HCT116 (cell line): ENCODE results near the gene SLC7A8. TPM values are rescaled to one million over a fixed set of nuclear protein-coding genes. Genes with fewer than 3 reads are reported as not detected.

Experiments used
- ATAC-seq: fragments of 200-7000 bp; cut with Tn5 transposase; 2 replicates; pipeline ENCODE4 v1.9.1; 2020; ENCODE audit warnings: mild to moderate bottlenecking, moderate library complexity
- BruUV-seq: library from RNA; stranded (reverse); fragments of 400-500 nt; replicated peaks from 2 replicates; lab custom pipeline; 2021; lab: Mats Ljungman, UMichigan
- CTCF ChIA-PET: fragments of 300-600 bp; sonication (Branson Sonifier 250); formaldehyde crosslinking; loops from one replicate; lab custom pipeline; 2021; ENCODE audit warnings: antibody characterized with exemption; lab: Charles Lee
- POLR2A ChIA-PET: fragments of 300-600, 350-600 bp; sonication (Branson Sonifier 250); formaldehyde crosslinking; loops from one replicate; lab custom pipeline; 2021; ENCODE audit warnings: antibody characterized with exemption; lab: Charles Lee
- RAD21 ChIA-PET, 2 experiments: fragments of 300-600 bp; sonication (Branson Sonifier 250); formaldehyde crosslinking; loops; one replicate each; lab custom pipeline; 2023; ENCODE audit warnings: low total read pairs in 2 of 2; ENCODE audit not compliant: uncharacterized antibody in 2 of 2, unreplicated experiment in 2 of 2, low non-redundant PET in 1 of 2; lab: Charles Lee
- DNase-seq: peaks from one replicate; pipeline ENCODE4 v3.0.0-alpha.2; 2010; ENCODE audit warnings: low read depth, low spot score
- H2AFZ ChIP-seq: fragments of 200-600 bp; shearing (Covaris generic), sonication (generic); 2 replicates; pipeline ENCODE4 v1.6.1; 2017; ENCODE audit warnings: low read depth, mixed run types, mixed read lengths, antibody characterized with exemption, low read length; ENCODE audit not compliant: poor library complexity, severe bottlenecking
- H3K27ac ChIP-seq: 2 replicates; pipeline ENCODE4 v1.5.1; 2012; ENCODE audit warnings: low read depth, low read length
- H3K27me3 ChIP-seq: fragments of 200-600 bp; sonication (generic); 2 replicates; pipeline ENCODE4 v1.6.1; 2016; ENCODE audit warnings: mixed run types, low read length, mixed read lengths; ENCODE audit not compliant: insufficient read depth
- H3K36me3 ChIP-seq, 2 experiments: fragments of 200-500 bp in 1 of 2; fragments of 200-600 bp in 1 of 2; sonication (Bioruptor generic) in 1 of 2; sonication (generic) in 1 of 2; 2 replicates each; pipeline versions ENCODE4 v1.5.1 to v1.6.1; 2014 to 2016; ENCODE audit warnings: low read length in 2 of 2, inconsistent platforms in 1 of 2, mixed read lengths in 1 of 2, mixed run types in 1 of 2; ENCODE audit not compliant: insufficient read depth in 2 of 2, control insufficient read depth in 1 of 2
- H3K4me1 ChIP-seq, 2 experiments: fragments of 200-600 bp in 1 of 2; sonication (generic) in 1 of 2; 2 replicates each; pipeline versions ENCODE4 v1.5.1 to v1.6.1; 2012 to 2017; ENCODE audit warnings: low read length in 2 of 2, inconsistent platforms in 1 of 2, mild to moderate bottlenecking in 1 of 2, mixed read lengths in 1 of 2, mixed run types in 1 of 2, moderate library complexity in 1 of 2; ENCODE audit not compliant: insufficient read depth in 2 of 2, control insufficient read depth in 1 of 2
- H3K4me2 ChIP-seq: fragments of 200-600 bp; sonication (generic); 2 replicates; pipeline ENCODE4 v1.6.1; 2017; ENCODE audit warnings: mixed run types, low read length, mixed read lengths
- H3K4me3 ChIP-seq, 2 experiments: fragments of 200-600 bp in 1 of 2; sonication (generic) in 1 of 2; replicated peaks in 1 of 2; 2 replicates each; pipeline ENCODE4 v1.5.1; 2011 to 2016; ENCODE audit warnings: low read length in 2 of 2, control low read depth in 1 of 2, low read depth in 1 of 2, mild to moderate bottlenecking in 1 of 2, mixed read lengths in 1 of 2, mixed run types in 1 of 2
- H3K79me2 ChIP-seq: fragments of 200-600 bp; sonication (generic); 2 replicates; pipeline ENCODE4 v1.6.1; 2017; ENCODE audit warnings: mild to moderate bottlenecking, mixed run types, low read length, moderate library complexity, mixed read lengths; ENCODE audit not compliant: insufficient read depth
- H3K9ac ChIP-seq: fragments of 200-600 bp; sonication (generic); 2 replicates; pipeline ENCODE4 v1.6.1; 2016; ENCODE audit warnings: low read length, mixed read lengths
- H3K9me2 ChIP-seq: fragments of 200-600 bp; sonication (generic), shearing (Covaris generic); 2 replicates; pipeline ENCODE4 v1.6.1; 2017; ENCODE audit warnings: mixed run types, mild to moderate bottlenecking, moderate library complexity; ENCODE audit not compliant: insufficient read depth
- H3K9me3 ChIP-seq, 2 experiments: fragments of 200-500 bp in 1 of 2; fragments of 200-600 bp in 1 of 2; sonication (Bioruptor generic) in 1 of 2; sonication (generic) in 1 of 2; 2 replicates each; pipeline ENCODE4 v1.6.1; 2014 to 2017; ENCODE audit warnings: low read length in 2 of 2, mixed read lengths in 2 of 2, inconsistent platforms in 1 of 2, low read depth in 1 of 2, mild to moderate bottlenecking in 1 of 2, mixed run types in 1 of 2, moderate library complexity in 1 of 2; ENCODE audit not compliant: control insufficient read depth in 1 of 2, insufficient read depth in 1 of 2
- H4K20me1 ChIP-seq: fragments of 200-600 bp; sonication (generic), shearing (Covaris generic); 2 replicates; pipeline ENCODE4 v1.6.1; 2017; ENCODE audit warnings: mixed run types, mild to moderate bottlenecking, moderate library complexity; ENCODE audit not compliant: insufficient read depth
- CBX3 ChIP-seq: IDR thresholded peaks from 2 replicates; pipeline ENCODE4 v1.6.1; 2012; ENCODE audit warnings: low read depth
- CTCF ChIP-seq, 3 experiments: fragments of 200-600 bp in 1 of 3; sonication (generic) in 1 of 3; IDR thresholded peaks in 2 of 3; conservative IDR thresholded peaks in 1 of 3; 2 replicates each; pipeline ENCODE4 v1.5.1; 2012 to 2017; ENCODE audit warnings: low read depth in 2 of 3, low read length in 2 of 3, antibody characterized with exemption in 1 of 3, borderline replicate concordance in 1 of 3, control low read depth in 1 of 3, mild to moderate bottlenecking in 1 of 3, mixed read lengths in 1 of 3, mixed run types in 1 of 3, moderate library complexity in 1 of 3; ENCODE audit not compliant: insufficient read depth in 1 of 3
- intact Hi-C: fragments of 100-400 bp; cut with micrococcal nuclease; formaldehyde crosslinking; loops from 2 replicates; pipeline ENCODE4 v1.10.0; 2022
- total RNA-seq: library from RNA; stranded (reverse); gene quantifications from one replicate; pipeline ENCODE4 v1.2.1, GENCODE V29; 2021; ENCODE audit not compliant: unreplicated experiment

The SLC7A8 gene
- total RNA-seq, 1 experiment from 2014 or later = 5.3 TPM

GRCh38 chr14:23219075-23219474 lies 35.6 kb upstream of the SLC7A8 start (continued):
- TF ChIP-seq CTCF (IDR thresholded peaks at IDR 0.05 in 2 of 3, conservative IDR thresholded peaks at IDR 0.05 in 1 of 3; ENCODE audit: borderline replicate concordance in 1 of 3, insufficient read depth in 1 of 3, low read depth in 2 of 3, low read length in 2 of 3) = no peak
- TF ChIP-seq, all 23 proteins: peak for 0

DNA sequence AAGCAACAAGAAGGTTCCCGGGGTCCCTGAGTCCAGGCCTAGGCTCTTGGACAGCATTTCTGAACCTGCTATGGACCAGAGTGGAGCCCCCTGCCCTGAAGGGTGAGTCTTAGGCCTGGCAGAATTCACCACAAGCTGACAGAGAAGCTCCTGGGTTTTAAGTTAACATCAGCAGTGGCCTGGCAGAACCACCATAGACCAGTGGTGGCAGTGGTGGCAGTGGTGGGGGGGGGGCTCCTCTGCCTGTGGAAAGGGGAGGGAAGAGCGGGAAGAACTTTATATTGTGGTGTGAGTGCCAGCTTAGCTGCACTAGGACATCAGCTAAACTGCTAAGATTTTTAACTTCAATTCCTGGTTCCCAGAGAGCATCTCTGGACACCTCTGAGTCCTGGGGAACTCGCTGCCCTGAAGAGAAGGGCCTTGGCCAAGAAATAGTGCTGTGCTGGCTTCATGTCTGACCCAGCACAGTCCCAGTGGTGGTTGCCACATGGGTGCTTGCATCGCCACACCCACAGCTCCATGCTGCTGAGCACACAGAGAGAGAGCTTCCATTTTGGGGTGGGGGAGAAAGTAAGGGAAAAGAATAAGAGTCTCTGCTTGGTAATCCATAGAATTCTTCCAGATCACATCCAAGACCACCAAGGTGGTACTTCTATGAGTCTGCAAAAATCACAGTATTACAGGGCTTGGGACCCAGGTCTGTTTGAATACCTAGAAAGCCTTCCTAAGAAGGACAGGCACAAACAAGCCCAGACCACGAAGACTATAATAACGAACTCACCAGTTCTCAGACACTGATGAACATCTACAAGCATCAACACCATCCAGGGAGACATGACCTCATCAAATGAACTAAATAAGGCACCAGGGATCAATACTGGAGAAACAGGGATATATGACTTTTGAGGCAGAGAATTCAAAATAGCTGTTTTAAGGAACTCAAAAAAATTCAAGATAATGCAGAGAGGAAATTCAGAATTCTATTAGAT lies 33.9 kb upstream of the SLC7A8 start:
- no peaks in the 10 kb centered on the region for H3K4me1 ChIP-seq
- intact Hi-C loops = no loop called here
- H3K79me2 ChIP-seq = no peaks in the 10 kb centered on the region
- no TSS peak for BruUV-seq
- no peak overlapping the region for H3K27ac ChIP-seq
- no peak overlapping the region for H3K4me3 ChIP-seq
- RAD21 ChIA-PET = no interaction called here
- H3K4me2 ChIP-seq = no peak overlapping the region
- no peak overlapping the region for H3K9ac ChIP-seq
- H3K9me2 ChIP-seq = no peaks in the 10 kb centered on the region
- H3K9me3 ChIP-seq = no peaks in the 10 kb centered on the region; a peak in 1 of 4 replicates
- TF ChIP-seq CTCF (IDR thresholded peaks at IDR 0.05 in 2 of 3, conservative IDR thresholded peaks at IDR 0.05 in 1 of 3; ENCODE audit: borderline replicate concordance in 1 of 3, insufficient read depth in 1 of 3, low read depth in 2 of 3, low read length in 2 of 3) (0 out of 6 replicates have a peak, but pooled peaks of 1 of the 3 experiments have one; percentile 3), CBX3 (no peak)
- H2AFZ ChIP-seq = no peak overlapping the region
- no peaks in the 10 kb centered on the region for H3K36me3 ChIP-seq
- no peaks in the 10 kb centered on the region for H4K20me1 ChIP-seq
- no peaks in the 10 kb centered on the region for H3K27me3 ChIP-seq
- POLR2A ChIA-PET = no interaction called here
- ATAC-seq (no peak), DNase-seq (no peak)
- CTCF ChIA-PET = no interaction called here
